Fibroblast of skin of left biceps (primary cell): ENCODE data around the gene TECR.
"Not testable (repeated sequence)": the region's sequence is repeated elsewhere in the genome, so short reads cannot be mapped to it uniquely, and the experiment has no call there.

Experiments used
- DNase-seq, 2 experiments: peaks; one replicate each; pipeline ENCODE4 v3.0.0-alpha.2; 2013; ENCODE audit warnings: low read depth in 2 of 2

The TECR gene, protein sequence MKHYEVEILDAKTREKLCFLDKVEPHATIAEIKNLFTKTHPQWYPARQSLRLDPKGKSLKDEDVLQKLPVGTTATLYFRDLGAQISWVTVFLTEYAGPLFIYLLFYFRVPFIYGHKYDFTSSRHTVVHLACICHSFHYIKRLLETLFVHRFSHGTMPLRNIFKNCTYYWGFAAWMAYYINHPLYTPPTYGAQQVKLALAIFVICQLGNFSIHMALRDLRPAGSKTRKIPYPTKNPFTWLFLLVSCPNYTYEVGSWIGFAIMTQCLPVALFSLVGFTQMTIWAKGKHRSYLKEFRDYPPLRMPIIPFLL

DNA sequence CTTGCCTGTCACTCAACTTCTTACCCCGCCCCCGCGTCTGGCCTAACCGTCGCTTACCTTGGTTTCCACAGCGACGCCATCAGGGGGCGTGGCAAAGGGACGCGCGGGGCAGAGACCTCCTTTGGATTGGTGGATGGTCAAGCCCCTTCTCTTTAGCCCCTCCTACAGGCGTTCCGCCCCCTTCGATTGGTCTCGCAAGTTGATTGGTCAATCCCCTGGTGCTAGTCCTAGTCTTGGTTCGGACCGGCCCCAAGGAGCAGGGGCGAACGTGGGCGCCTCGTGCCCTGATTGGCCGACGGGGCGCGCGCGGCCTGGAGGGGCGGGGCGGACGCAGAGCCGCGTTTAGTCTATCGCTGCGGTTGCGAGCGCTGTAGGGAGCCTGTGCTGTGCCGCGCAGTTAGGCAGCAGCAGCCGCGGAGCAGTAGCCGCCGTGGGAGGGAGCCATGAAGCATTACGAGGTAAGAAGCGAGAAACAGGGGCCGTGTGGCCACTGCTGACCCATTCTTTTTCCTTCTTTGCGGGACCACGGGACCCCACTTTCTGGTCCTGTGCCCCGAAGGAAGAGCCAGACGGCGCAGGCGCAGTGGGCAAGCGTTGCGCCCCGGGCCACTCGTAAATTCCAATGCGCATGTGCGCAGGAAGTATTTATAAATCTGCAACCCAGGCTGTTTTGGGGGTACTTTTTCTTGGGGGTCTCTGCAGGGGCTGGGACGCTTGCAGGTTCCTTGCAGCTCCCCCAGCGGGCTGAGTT lies at the start of gene TECR:
Gene TECR (plus strand): TSS at position 341 of the 751 bp plus-strand sequence. CDS start 103 bp downstream, at position 444.
- peak; percentile 99 to 100 for DNase-seq

DNA sequence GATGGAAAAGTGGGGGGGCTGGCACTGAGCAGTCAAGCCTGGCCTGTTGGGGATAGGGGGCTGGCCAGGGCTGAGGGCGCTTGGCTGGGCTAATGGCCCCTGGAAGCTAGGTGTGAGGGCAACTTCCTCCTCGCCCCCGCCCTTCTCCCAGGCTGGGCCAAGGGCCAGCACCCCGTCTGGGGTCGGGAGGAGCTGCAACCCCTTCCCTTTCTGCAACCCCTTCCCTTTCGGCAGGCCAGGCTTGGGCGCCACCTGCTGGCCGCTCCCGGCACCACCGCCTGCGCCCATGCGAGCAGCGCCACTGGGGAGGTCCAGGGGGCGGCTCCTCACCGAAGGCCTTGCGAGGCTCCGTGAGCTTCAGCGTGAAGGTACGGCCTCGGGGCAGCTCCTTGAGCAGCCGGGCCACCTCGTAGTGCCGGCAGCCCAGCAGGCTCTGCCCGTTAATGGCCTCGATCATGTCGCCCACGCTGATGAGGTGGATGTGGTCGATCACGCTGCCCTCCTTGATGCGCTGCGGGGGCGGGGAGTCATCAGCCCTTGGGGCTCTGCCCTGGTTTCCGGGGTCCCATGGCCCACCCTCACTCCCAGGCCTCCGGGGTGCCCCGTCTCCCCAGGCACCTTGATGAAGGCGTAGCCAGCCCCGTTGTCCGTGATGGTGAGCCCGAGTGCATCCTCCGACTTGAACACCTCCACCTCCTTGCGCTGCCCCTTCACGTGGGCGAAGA lies 49.3 kb upstream of the TECR start:
- DNase-seq, result no peak

DNA sequence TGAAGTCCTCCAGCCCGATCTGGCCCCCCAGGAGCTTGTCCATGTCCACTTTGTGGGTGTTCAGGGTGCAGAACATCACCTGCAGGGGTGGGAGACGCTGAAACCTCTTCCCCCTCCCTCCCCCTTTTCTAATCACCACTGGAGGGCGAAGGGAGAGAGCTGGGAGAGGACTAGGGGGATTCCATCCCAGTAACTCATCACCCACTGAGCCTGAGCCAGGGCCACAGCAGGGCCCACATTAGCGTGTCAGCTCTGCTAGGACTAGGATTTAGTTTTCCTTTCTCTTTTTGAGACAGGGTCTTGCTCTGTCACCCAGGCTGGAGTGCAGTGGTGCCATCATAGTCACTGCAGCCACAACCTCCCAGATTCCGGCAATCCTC lies 48.7 kb upstream of the TECR start:
- no peak for DNase-seq

DNA sequence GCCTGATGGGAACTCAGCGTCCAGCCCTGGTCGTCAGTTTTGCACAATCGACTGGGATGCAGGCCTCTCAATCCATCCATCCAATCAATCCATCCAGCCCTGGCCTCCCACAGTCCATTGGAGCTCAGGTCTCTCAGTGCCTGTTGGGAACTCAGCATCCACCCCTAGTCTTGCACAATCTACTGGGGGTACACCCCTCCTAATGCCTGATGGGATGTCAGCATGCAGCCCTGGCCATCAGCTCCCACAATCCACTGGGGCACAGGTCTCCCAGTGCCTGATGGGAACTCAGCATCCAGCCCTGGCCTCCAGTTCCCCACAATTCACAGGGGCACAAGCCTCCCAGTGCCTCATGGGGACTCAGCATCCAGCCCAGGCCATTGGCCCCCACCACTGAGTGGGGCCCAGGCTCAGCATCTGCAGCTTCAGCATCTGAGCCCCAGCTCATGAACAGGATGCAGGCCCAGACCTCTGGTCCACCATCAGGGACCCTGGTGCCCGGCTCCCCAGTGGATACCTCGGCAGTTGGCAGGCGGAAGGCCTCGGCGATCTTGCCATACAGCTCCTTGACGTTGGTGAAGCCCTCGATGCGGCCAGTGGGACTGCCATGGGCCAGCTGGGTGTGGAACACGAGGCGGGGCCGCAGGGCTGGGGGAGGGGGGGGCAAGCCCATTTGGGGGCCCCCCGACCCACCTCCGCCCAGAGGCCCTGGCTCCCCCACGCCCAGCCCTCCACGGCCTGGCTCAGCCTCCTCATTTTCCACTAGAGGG lies 47.0 kb upstream of the TECR start:
- DNase-seq, result no peak

DNA sequence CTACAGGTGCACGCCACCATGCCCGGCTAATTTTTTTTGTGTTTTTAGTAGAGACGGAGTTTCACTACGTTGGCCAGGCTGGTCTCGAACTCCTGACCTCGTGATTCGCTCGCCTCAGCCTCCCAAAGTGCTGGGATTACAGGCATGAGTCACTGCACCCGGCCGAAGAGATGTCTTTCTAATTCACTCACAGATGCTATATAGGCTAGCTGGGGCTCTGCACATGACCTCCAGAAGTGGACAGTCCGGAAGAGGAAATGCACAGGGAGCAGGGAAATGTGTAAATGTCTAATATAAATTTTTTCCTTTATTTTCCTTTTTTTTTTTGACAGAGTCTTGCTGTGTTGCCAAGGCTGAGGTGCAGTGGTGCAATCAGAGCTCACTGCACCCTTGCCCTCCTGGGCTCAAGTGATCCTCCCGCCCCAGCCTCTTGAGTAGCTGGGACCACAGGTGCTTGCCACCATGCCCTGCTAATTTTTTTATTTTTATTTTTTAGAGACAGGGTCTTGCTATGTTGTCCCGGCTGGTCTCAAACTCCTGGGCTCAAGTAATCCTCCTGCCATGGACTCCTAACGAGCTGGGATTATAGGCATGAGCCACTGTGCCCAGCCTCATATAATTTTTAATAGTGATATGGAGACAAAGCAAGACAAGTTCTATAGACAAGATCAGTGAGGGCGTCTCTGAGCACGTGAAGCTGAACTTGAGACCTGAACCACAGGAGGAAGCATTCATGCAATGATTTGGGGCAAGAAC lies 41.8 kb upstream of the TECR start:
- no peak for DNase-seq

DNA sequence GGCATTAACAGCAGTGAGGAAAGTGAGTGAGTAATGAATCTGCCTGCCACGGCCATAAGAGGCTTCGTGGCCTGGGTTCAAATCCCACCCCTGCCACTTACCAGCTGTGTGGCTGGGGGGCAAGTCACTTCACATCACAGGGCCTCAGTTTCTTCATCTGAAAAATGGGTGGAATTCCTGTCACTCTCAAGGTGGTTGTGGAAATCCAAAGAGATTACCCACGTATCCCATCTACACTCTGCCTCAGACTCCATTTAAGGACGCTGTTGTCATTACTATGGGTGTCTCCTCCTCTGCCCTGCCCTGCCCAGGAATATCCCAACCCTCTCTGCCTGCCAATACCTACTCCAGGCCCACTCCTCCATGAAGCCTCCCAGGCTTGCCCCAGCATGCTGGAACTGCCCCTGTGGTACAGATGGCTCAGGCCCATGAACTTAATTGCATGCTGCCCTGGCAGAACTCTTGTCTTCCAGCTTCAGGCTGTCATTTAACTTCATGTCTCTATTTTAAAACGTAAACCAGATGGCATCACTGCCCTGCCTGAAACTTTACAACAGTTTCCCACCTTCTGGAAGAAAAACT lies 36.5 kb upstream of the TECR start:
- DNase-seq, result no peak

DNA sequence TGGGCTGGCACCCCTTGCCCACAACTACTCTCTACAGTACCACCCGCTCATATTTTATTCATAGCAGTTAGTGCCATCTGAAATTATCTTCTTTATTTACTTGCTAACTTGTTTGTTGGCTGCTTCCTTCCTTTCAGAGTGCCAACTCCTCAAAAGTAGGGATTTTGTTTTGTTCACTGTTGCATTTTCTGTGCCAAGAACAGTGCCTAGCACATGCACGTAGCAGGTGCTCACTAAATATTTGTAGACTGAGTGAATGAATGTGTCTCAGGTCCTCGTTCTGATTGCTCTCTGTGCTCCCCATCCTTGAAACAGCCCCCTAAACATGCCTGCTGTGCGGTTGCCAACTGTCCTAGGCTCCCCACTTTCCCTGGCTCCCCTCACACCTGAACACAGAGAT lies 35.0 kb upstream of the TECR start:
- no peak for DNase-seq

DNA sequence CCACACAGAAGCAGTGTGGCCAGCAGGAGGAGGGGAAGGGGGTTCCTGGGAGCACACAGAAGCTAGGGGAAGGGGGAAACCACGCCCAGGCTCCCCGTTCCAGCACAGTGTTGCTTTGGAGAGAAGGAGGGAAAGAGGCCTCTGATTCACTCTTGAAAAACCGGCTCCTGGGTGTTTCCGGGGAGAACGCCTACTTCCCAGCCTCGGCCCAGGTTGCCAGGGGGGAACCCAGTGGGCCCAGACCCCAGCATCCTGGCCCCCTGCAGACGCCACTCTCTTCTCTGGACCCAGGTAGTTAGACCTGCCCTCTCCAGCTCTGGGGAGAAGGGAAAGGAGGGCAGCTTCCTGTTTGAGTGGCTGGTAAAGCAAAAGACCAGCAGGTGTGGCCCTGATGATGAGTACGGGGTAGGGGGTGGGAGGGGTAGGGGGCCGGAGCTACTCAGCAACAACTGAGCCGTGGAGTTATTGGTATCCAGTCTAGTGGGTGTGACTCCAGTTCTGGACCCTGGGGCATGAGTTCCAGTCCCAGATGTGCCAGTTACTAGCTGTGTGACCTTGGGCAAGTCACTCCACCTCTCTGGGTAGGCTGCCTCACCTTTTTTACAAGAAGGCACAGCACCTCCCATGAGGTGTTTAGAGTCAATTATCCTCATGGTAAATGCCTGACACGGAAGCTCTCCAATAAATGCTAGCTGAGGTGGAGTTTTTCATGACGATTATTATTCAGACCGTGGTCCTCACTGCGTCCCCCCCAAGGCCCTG lies 34.3 kb upstream of the TECR start:
- no peak for DNase-seq

DNA sequence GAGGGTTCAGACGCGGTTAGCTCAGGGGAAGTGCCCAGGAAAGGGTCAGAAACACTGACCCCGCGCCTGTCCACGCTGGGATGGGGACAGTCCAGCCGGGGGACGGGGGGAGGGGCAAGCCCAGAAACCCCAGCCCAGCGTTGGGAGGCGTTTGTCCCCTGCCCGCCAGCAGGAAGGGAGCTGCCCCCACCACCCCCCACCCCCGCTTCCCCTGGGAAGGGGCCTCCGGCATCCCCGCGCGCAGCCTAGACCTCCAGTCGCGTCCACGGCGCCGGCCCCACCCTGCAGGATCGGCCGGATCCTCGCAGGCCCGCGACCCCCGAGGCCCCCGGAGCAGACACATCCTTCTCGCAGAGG lies 33.7 kb upstream of the TECR start:
- DNase-seq, result no peak

DNA sequence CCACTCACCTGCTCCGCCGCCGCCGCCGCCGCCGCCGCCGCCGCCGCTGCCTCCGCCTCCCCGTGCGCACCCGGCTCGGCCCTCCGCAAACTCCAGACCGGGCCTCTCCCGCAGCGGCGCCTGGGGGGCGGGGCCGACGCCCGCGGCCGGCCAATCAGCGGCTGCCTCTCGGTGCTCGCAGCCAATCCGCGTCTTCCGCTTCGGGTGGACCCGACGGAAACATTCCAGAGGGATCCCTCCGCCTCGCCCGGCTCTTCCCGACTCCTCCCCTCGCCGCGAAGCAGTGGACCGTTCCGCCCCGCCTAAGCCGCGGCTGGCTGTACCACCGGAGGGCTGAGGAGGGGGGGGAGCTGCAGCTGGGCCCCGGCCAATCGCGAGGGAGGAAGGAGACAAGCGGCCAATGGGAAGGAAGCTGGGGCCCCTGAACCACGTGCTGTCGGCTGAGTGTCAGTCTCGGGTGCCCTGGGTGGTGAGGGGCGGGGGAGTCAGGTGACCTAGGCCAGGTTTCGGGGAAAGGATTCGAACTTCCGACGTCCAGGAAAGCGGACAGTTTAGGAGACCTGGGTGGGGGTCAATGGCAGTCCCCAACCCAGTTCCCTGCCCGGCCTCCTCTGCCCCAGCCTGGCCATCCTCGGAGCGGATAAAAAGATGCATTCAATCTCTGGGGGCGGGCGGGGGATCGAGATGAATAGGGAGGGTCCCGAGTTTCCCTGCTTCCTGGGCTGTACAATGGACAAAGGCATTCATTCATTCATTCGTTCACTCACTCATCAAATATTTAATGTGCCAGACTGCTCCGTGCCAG lies 33.2 kb upstream of the TECR start, which contains the start of gene GIPC1:
Gene GIPC1 (minus strand): TSS at position 99 of the 805 bp plus-strand sequence. CDS start 13,151 bp downstream, outside the sequence.
- peak; percentile 98 for DNase-seq

DNA sequence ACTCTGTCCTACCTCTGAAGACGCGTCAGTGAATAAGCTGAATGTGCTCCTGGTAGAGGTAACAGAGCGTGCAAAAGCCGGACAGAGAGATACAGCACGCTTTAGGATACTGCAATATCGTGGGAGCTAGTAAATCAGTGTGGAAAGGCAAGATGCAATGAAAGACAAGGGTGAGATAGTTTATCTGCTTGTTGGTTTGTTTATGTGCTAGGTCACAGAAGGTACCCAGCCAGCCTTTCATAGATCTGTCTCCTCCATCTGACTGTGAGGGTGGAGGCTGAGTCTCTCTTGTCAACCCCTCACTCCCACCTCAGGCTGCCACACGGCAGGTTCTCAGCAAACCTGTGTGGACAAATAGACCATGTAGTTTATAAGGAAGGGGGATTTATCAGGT lies 32.6 kb upstream of the TECR start:
- no peak for DNase-seq

DNA sequence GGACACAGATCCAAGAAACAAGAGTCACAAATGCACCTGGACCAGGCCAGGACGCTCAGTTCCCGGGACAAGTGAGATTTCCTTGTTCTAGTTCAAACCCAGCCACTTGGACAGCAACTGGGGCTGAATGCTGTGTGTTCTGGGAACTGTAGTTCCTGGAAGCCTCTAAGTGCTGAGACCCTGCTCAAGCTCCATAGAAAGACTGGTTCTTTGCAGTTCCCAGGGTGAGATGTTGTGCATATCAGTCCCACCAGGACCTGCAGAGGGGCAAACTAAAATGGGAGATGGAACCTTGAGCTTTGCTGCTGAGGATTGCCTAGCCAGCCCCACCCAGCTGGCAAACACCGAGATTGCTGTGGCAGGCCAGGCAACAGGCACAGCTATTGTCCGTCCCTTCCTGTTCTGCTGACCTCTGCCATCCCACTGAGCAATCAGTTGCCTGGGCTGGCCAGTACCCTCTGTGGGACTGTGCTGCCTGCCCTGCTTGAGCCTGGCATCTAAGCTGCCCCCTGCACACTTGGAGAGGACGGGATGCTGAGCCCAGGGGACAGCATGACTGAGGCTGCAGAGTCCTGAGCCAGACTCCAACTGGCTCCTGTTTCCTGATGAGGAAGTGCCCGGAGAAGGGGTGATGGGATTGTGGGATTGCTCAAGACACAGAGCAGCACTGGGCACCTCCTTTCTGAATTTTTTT lies 32.0 kb upstream of the TECR start:
- DNase-seq, result no peak

DNA sequence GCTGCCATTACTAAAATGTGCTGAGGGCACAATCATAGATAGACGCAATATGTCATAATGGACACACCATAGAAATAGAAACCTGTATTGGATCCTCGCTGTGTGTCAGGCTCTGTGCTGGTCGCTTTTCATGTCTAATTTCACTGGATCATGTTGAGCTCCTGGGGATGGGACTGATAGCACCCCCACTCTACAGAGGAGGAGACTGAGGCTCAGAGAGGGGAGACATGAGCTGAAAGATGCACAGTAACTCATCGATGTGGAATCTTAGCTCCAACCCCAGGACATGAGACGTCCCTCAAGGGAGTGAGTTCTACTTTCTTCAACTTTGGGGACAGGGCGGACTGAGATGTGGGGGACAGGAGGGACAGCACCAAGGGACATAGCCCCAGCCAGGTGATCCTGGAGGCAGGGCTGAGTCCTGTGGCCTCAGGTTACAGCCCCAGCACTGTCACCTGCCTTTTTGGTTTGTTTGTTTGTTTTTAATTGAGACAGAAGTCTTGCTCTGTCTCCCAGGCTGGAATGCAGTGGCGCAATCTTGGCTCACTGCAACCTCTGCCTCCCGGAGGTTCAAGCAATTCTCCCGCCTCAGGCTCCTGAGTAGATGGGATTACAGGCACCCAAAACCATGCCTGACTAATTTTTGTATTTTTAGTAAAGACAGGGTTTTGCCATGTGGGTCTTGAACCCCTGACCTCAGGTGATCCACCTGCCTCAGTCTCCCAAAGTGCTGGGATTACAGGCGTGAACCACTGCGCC lies 26.9 kb upstream of the TECR start:
- DNase-seq, result no peak

DNA sequence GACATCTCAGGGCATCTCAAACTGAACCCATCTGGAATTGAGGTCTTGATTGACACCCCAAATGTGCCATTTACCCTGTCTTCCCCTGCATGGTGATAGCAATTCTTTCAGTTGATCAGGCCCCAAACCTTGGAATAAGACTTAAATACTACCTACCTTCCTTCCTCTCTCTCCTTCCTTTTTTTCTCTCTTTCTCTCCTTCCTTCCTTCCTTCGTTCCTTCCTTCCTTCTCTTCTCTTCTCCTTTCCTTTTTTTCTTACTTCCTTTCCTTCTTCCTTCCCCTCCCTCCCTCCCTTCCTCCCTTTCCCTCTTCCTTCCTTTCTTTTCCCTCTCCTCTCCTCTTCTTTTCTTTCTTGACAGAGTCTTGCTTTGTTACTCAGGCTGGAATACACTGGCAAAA lies 26.1 kb upstream of the TECR start:
- no peak for DNase-seq

DNA sequence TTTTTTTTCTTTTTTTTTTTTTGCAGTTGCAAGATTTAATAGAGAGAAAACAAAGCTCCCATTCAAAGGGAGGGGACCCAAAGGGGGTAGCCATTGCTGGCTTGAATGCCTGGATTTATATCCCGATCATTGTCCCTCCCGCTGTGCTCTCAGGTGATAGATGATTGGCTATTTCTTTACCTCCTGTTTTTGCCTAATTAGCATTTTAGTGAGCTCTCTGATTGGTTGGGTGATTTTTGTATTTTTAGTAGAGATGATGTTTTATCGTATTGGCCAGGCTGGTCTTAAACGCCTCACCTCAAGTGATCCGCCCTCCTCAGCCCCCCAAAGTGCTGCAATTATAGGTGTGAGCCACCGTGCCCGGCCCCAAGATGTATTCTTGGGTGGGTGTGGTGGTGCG lies 24.8 kb upstream of the TECR start:
- DNase-seq, result not testable (repeated sequence)

DNA sequence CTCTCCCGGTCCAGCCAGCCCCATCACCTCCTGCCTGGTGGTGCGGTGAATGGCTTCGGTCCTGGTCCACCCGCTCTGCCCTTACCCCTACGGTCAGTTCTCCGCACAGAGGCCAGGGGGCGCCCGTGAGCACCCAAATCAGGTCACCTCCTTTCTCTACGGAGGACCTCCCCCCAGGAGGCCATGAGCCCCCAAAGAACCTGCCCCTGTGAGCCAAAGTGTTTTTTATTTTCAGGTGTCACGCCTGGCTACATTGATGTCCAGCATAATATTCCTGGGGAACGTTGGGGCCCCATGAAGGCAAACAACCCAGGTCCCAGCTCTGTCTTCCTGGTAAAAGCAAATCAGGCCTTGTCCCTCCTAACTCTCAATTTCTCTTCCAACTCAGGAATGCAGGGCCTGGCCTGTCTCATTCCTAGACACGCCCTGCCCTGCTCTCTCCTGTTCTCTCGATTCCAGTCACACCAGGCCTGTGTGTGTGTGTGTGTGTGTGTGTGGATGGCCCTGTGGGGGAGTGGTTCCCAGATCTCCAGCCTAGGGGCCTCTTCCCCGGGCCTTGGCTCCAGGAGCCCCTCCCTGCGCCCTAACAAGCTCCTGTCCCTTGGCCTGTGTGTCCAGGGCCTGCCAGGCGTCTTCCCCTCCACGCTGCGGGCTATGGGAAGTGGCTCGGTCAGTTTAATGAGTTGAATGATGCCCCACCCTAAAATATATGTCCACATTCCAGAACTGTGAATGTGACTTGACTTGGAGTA lies 23.7 kb upstream of the TECR start:
- peak in 1 of 2 experiments; percentile 51 for DNase-seq
